Smooth muscle cell (in vitro differentiated cells): ENCODE results near the gene SPATA20. TPM values are rescaled to one million over a fixed set of nuclear protein-coding genes. Genes with fewer than 3 reads are reported as not detected.

Experiments used
- DNase-seq: peaks from one replicate; lab custom pipeline; 2025; ENCODE audit not compliant: unreplicated experiment; lab: John Stamatoyannopoulos, UW
- H2AFZ ChIP-seq: fragments of 200-600 bp; sonication (generic); 2 replicates; pipeline ENCODE4 v1.6.0; 2016; ENCODE audit warnings: antibody characterized with exemption, low read depth, mild to moderate bottlenecking
- H3F3A ChIP-seq: fragments of 200-600 bp; sonication (generic); 2 replicates; pipeline ENCODE4 v1.6.0; 2017; ENCODE audit warnings: antibody characterized with exemption, low read depth
- H3K27ac ChIP-seq: fragments of 200-600 bp; sonication (generic); 2 replicates; pipeline ENCODE4 v1.5.1; 2016; ENCODE audit warnings: low read depth, mild to moderate bottlenecking
- H3K27me3 ChIP-seq: fragments of 200-600 bp; sonication (generic); 2 replicates; pipeline ENCODE4 v1.6.1; 2016; ENCODE audit warnings: low read depth, mild to moderate bottlenecking
- H3K36me3 ChIP-seq: fragments of 200-600 bp; sonication (generic); 2 replicates; pipeline ENCODE4 v1.5.1; 2016; ENCODE audit warnings: low read depth
- H3K4me1 ChIP-seq: fragments of 200-600 bp; sonication (generic); 2 replicates; pipeline ENCODE4 v1.5.1; 2016; ENCODE audit warnings: low read depth
- H3K4me2 ChIP-seq: fragments of 200-600 bp; sonication (generic); 2 replicates; pipeline ENCODE4 v1.6.0; 2016; ENCODE audit warnings: mild to moderate bottlenecking
- H3K4me3 ChIP-seq: fragments of 200-600 bp; sonication (generic); 2 replicates; pipeline ENCODE4 v1.5.1; 2016; ENCODE audit warnings: mild to moderate bottlenecking
- H3K79me2 ChIP-seq: fragments of 200-600 bp; sonication (generic); 2 replicates; pipeline ENCODE4 v1.6.0; 2016; ENCODE audit warnings: low read depth, mild to moderate bottlenecking
- H3K9ac ChIP-seq: fragments of 200-600 bp; sonication (generic); 2 replicates; pipeline ENCODE4 v1.6.0; 2016; ENCODE audit warnings: low read depth
- H3K9me3 ChIP-seq: fragments of 200-600 bp; sonication (generic); replicated peaks from 2 replicates; pipeline ENCODE4 v1.5.1; 2016; ENCODE audit warnings: low read depth
- H4K20me1 ChIP-seq: fragments of 200-600 bp; sonication (generic); 2 replicates; pipeline ENCODE4 v1.6.0; 2016; ENCODE audit warnings: low read depth
- WGBS: methylation state at CpG from one replicate; pipeline ENCODE4 v1.1.7; 2016; ENCODE audit warnings: low lambda C conversion rate; 5-methylcytosine and 5-hydroxymethylcytosine counted together
- polyA plus RNA-seq: library from polyadenylated mRNA; unstranded; fragments of >200 nt; fragmentation: Nextera tagmentation; extraction: Ambion mirVana; gene quantifications from 2 replicates; pipeline ENCODE4 v1.2.1, GENCODE V29; 2016
- total RNA-seq: library from RNA; depleted of rRNA; stranded (reverse); fragments of >200 nt; gene quantifications from 2 replicates; pipeline ENCODE4 v1.2.3, GENCODE V29; 2014
- TF ChIP-seq, protein P1 (sequence below): fragments of 200-600 bp; sonication (generic); IDR thresholded peaks from 2 replicates; pipeline ENCODE4 v1.5.1; 2017; ENCODE audit warnings: borderline replicate concordance, mild to moderate bottlenecking, antibody characterized with exemption; ENCODE audit not compliant: insufficient read depth, poor library complexity, severe bottlenecking

SPATA20 gene
- total and polyA plus RNA-seq, 2 experiments from 2014 or later = 61.0 to 62.7 TPM

DNA sequence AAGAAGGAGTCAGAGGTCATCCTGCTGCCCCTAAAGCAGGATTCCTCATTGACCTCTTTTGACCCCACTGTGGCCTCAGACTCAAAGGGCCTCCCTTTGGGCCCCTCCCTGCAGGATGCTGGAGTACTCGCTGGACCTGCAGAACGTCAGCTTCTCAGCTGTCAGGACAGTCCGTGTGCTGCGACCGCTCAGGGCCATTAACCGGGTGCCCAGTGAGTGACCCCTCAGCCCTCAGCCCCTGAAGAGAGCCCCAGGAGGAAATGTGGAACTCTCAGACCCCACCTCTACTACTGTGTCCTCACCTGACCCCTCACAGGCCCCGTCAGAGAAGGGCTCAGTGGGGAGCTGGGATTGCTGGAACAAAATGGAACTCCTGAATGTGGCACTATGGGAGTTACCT, 22.6 kb downstream of the SPATA20 start:
- Histone ChIP-seq H3K27ac (no peak overlapping the region), H3K36me3 (no peaks in the 10 kb centered on the region), H3K9ac (no peak overlapping the region), H3F3A (no peaks in the 10 kb centered on the region), H3K9me3 (no peaks in the 10 kb centered on the region), H3K4me3 (no peak overlapping the region), H3K27me3 (peaks cover 9% of the 10 kb centered on the region), H3K4me1 (peaks cover 10% of the 10 kb centered on the region), H3K4me2 (no peak overlapping the region), H4K20me1 (no peaks in the 10 kb centered on the region), H2AFZ (no peak overlapping the region), H3K79me2 (no peaks in the 10 kb centered on the region)
- DNase-seq = no peak
- 65% methylated on average over 7 of the region's 7 CpGs for WGBS
- TF ChIP-seq, protein P1, sequence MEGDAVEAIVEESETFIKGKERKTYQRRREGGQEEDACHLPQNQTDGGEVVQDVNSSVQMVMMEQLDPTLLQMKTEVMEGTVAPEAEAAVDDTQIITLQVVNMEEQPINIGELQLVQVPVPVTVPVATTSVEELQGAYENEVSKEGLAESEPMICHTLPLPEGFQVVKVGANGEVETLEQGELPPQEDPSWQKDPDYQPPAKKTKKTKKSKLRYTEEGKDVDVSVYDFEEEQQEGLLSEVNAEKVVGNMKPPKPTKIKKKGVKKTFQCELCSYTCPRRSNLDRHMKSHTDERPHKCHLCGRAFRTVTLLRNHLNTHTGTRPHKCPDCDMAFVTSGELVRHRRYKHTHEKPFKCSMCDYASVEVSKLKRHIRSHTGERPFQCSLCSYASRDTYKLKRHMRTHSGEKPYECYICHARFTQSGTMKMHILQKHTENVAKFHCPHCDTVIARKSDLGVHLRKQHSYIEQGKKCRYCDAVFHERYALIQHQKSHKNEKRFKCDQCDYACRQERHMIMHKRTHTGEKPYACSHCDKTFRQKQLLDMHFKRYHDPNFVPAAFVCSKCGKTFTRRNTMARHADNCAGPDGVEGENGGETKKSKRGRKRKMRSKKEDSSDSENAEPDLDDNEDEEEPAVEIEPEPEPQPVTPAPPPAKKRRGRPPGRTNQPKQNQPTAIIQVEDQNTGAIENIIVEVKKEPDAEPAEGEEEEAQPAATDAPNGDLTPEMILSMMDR = no peak

DNA sequence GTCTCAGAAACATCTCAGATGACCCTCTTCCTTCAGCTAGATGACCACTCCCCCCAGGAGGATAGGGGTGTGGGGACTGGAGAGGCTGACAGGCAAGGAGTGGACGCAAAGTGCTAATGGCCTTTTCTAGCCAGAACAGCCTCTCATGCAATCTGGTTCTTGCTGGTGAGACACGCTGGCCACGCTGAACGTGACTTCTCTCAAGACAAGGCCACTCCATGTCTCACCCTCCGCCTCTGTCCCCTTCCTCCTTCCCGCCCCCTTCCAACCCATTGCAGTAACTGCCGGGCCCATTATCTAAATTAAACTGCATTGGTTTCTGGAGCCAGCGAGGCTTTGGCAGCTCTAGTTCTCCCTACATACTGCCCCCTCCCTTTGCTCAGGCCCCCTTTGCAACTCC, 23.1 kb downstream of the SPATA20 start:
- H3K9ac ChIP-seq = no peak overlapping the region
- no peaks in the 10 kb centered on the region for H3K79me2 ChIP-seq
- H3K9me3 ChIP-seq = no peaks in the 10 kb centered on the region
- no peak overlapping the region for H3K4me3 ChIP-seq
- peaks cover 9% of the 10 kb centered on the region for H3K27me3 ChIP-seq
- H4K20me1 ChIP-seq = no peaks in the 10 kb centered on the region
- H3K4me1 ChIP-seq = peaks cover 6% of the 10 kb centered on the region
- H3K36me3 ChIP-seq = no peaks in the 10 kb centered on the region
- no peak for DNase-seq
- WGBS = 71% methylated on average over 8 of the region's 8 CpGs
- H3K4me2 ChIP-seq = no peak overlapping the region
- no peaks in the 10 kb centered on the region for H3F3A ChIP-seq
- H2AFZ ChIP-seq = no peak overlapping the region
- no peak overlapping the region for H3K27ac ChIP-seq
- TF ChIP-seq, protein P1 = no peak

DNA sequence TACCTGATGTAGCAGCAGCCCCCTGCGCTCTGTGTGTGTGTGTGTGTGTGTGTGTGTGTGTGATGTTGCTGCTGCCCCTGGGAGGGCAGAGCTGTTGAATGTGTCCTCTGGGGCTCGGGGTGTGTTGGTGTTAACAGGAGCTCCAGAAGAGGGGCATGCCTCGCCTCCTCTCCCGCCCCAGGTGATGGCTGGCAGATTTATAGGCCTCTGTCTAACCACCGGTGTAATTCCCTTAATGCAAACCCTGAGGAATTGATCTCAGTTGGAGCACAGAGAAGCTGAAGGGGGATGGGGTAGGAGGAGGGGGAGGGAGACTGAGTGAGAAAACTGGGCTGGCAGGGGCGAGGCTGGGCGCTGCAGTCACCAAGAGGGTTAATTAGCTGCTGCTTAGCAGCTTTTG, 23.6 kb downstream of the SPATA20 start:
- no peaks in the 10 kb centered on the region for H3K9me3 ChIP-seq
- no peak for DNase-seq
- no peak overlapping the region for H3K4me3 ChIP-seq
- no peak overlapping the region for H3K27ac ChIP-seq
- 78% methylated on average over 7 of the region's 7 CpGs for WGBS
- TF ChIP-seq, protein P1 = no peak
- H3K79me2 ChIP-seq = no peaks in the 10 kb centered on the region
- no peaks in the 10 kb centered on the region for H3F3A ChIP-seq
- H3K27me3 ChIP-seq = peaks cover 9% of the 10 kb centered on the region
- no peaks in the 10 kb centered on the region for H3K36me3 ChIP-seq
- no peak overlapping the region for H3K4me2 ChIP-seq
- no peaks in the 10 kb centered on the region for H4K20me1 ChIP-seq
- H2AFZ ChIP-seq = no peak overlapping the region
- H3K4me1 ChIP-seq = peaks cover 1% of the 10 kb centered on the region
- H3K9ac ChIP-seq = no peak overlapping the region

DNA sequence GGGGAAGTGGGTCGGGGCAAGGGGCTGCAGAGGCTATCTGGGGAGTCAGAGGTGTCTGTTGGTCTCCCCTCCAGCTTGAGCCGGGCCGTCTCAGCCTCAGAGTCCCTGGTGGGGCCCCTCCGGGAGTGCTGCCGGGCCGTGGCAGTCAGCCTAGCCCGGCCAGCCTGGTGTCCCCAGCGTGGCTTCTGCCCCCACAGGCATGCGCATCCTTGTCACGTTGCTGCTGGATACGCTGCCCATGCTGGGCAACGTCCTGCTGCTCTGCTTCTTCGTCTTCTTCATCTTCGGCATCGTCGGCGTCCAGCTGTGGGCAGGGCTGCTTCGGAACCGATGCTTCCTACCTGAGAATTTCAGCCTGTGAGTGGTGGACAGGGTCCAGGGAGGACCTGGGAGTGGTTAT, 24.7 kb downstream of the SPATA20 start:
- DNase-seq = no peak
- TF ChIP-seq, protein P1 = no peak

More for the DNA sequence above, 24.7 kb downstream of the SPATA20 start:
- Histone ChIP-seq H3K9ac (no peak overlapping the region), H3K36me3 (no peaks in the 10 kb centered on the region), H3K4me1 (no peaks in the 10 kb centered on the region), H3K9me3 (no peaks in the 10 kb centered on the region), H3F3A (no peaks in the 10 kb centered on the region), H4K20me1 (no peaks in the 10 kb centered on the region), H3K27me3 (peaks cover 3% of the 10 kb centered on the region), H3K79me2 (no peaks in the 10 kb centered on the region), H3K27ac (no peak overlapping the region), H3K4me2 (no peak overlapping the region), H2AFZ (no peak overlapping the region), H3K4me3 (no peak overlapping the region)
- 91% methylated on average over 19 of the region's 19 CpGs for WGBS
